CD4-positive, alpha-beta T cell (primary cell): ENCODE data around the gene ALKBH5. TPM values are rescaled to one million over a fixed set of nuclear protein-coding genes. Genes with fewer than 3 reads are reported as not detected.
A peak's percentile ranks its signal among the peaks of the same experiment; 100 is the strongest.

Source experiments
- ATAC-seq: fragments of 200-7000 bp; cut with Tn5 transposase; one replicate; pipeline ENCODE4 v1.10.0; 2022; ENCODE audit warnings: mild to moderate bottlenecking; ENCODE audit not compliant: poor library complexity
- CTCF ChIA-PET: fragments of 350-600 bp; sonication (Branson Sonifier 250); formaldehyde crosslinking; loops from one replicate; lab custom pipeline; 2021; ENCODE audit warnings: antibody characterized with exemption, inconsistent platforms; lab: Charles Lee
- POLR2A ChIA-PET: fragments of 350-600 bp; sonication (Branson Sonifier 250); formaldehyde crosslinking; loops from one replicate; lab custom pipeline; 2021; ENCODE audit warnings: antibody characterized with exemption, inconsistent platforms; lab: Charles Lee
- DNase-seq, 14 experiments: peaks; one replicate each; pipeline ENCODE4 v3.0.0-alpha.2; 2013 to 2020; ENCODE audit warnings: mixed read lengths in 2 of 14
- H3K27ac ChIP-seq, 2 donors: one replicate each; pipeline versions ENCODE4 v1.5.1 to v1.7.0; 2013; ENCODE audit warnings: low read length in 2 of 2, low read depth in 1 of 2, mild to moderate bottlenecking in 1 of 2
- H3K27me3 ChIP-seq, 2 experiments: 1 replicate in 1 of 2; 2 replicates in 1 of 2; pipeline versions ENCODE4 v1.6.1 to v1.7.0; 2013; ENCODE audit warnings: low read length in 2 of 2, control low read depth in 1 of 2, mild to moderate bottlenecking in 1 of 2, moderate library complexity in 1 of 2; ENCODE audit not compliant: insufficient read depth in 2 of 2, control insufficient read depth in 1 of 2
- H3K36me3 ChIP-seq: one replicate; pipeline ENCODE4 v1.6.1; 2013; ENCODE audit warnings: low read length, control low read depth; ENCODE audit not compliant: insufficient read depth
- H3K4me1 ChIP-seq: one replicate; pipeline ENCODE4 v1.6.1; 2013; ENCODE audit warnings: low read length, control low read depth; ENCODE audit not compliant: insufficient read depth
- H3K4me3 ChIP-seq: one replicate; pipeline ENCODE4 v1.5.1; 2013; ENCODE audit warnings: mild to moderate bottlenecking, low read length, moderate library complexity
- H3K9me3 ChIP-seq, 2 experiments: 1 replicate in 1 of 2; 2 replicates in 1 of 2; pipeline versions ENCODE4 v1.6.1 to v1.7.0; 2013; ENCODE audit warnings: low read length in 2 of 2, mild to moderate bottlenecking in 2 of 2, control low read depth in 1 of 2, moderate library complexity in 1 of 2; ENCODE audit not compliant: control insufficient read depth in 1 of 2, insufficient read depth in 1 of 2
- H3K27ac Mint-ChIP-seq: one replicate; pipeline ENCODE4 v1.8.0; 2020; ENCODE audit warnings: mixed read lengths
- H3K27me3 Mint-ChIP-seq: one replicate; pipeline ENCODE4 v1.8.0; 2021; ENCODE audit warnings: mixed read lengths
- H3K36me3 Mint-ChIP-seq: one replicate; pipeline ENCODE4 v1.8.0; 2021; ENCODE audit warnings: low read depth, mixed read lengths
- H3K4me1 Mint-ChIP-seq: one replicate; pipeline ENCODE4 v1.8.0; 2021; ENCODE audit warnings: low read depth, mixed read lengths
- H3K4me3 Mint-ChIP-seq: one replicate; pipeline ENCODE4 v1.8.0; 2020; ENCODE audit warnings: mild to moderate bottlenecking, mixed read lengths
- H3K9me3 Mint-ChIP-seq: one replicate; pipeline ENCODE4 v1.8.0; 2020; ENCODE audit warnings: mixed read lengths
- CTCF ChIP-seq: fragments of 200-600 bp; IDR thresholded peaks from one replicate; pipeline ENCODE4 v1.8.0; 2022; ENCODE audit warnings: antibody characterized with exemption, mild to moderate bottlenecking
- intact Hi-C, 2 experiments: fragments of 100-400 bp; cut with DNase I in 1 of 2; cut with micrococcal nuclease in 1 of 2; formaldehyde crosslinking; loops; one replicate each; pipeline versions ENCODE4 v1.15.1 to v1.9.0; 2023 to 2025; cut with DNase I, micrococcal nuclease
- total RNA-seq, 174 experiments: library from RNA in 2 of 174; stranded (reverse) in 2 of 174; gene quantifications; one replicate each; pipeline ENCODE4 v1.2.3 and lab custom pipeline; 2021 to 2026

The ALKBH5 gene
- total RNA-seq, 2 experiments from 2014 or later = 117 to 119 TPM

DNA sequence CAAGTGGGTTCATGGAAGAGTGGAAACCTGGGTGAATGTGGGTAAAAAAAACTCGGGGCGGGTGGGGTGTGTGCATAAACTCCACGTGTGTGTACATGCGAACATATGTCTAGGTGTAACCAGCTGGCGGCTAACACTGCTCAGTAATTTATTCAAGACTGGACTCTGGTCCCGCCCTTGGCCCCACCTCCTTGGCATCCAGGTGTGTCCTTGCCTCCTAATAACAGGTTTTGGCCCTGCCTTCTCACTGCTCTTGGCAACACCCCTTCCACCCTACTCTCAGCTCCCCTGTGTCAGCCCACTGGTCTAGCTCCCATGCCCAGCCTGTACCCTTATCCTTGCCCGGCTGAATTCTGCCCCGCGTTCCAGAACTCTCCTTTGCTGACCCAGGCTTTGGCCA lies 66.6 kb downstream of the ALKBH5 start:
- intact Hi-C loops = no loop called here
- POLR2A ChIA-PET = no interaction called here
- Mint-ChIP-seq H3K9me3 (no peaks in the 10 kb centered on the region), H3K4me1 (peaks cover 5% of the 10 kb centered on the region), H3K27ac (peak overlapping the region; percentile 30), H3K27me3 (no peaks in the 10 kb centered on the region), H3K4me3 (no peak overlapping the region), H3K36me3 (peaks cover 81% of the 10 kb centered on the region)
- no peak overlapping the region for H3K27ac ChIP-seq
- peaks cover 93% of the 10 kb centered on the region for H3K36me3 ChIP-seq
- no peaks in the 10 kb centered on the region for H3K9me3 ChIP-seq
- TF ChIP-seq CTCF = no peak
- no peaks in the 10 kb centered on the region for H3K27me3 ChIP-seq
- H3K4me1 ChIP-seq = no peaks in the 10 kb centered on the region
- DNase-seq (no peak), ATAC-seq (no peak)
- no peak overlapping the region for H3K4me3 ChIP-seq
- CTCF ChIA-PET = no interaction called here

DNA sequence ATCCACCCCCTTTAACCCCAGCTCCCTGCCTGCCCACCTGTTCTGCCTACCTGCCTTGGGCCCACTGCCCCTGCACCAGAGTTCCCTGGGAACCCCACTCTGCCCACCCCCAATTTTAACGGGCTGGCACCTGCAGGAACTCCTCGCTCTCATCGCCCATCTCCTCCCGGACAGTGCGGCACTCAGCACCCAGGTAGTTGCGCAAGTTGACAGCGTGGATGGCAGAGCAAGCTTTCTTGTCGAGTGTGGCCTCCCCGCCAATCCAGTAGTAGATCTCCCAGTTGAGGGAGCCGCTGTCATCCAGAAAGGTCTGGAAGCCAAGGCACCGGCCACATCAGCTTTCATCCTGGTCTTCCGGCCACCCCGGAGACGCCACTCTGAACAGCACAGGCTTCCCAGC lies 67.1 kb downstream of the ALKBH5 start:
- peaks cover 93% of the 10 kb centered on the region for H3K36me3 ChIP-seq
- ATAC-seq (no peak), DNase-seq (no peak)
- ChIA-PET CTCF (no interaction called here), POLR2A (no interaction called here)
- H3K4me3 ChIP-seq = no peak overlapping the region
- no peak for TF ChIP-seq CTCF
- peaks cover 3% of the 10 kb centered on the region for H3K4me1 ChIP-seq
- H3K9me3 ChIP-seq = no peaks in the 10 kb centered on the region
- H3K9me3 Mint-ChIP-seq = no peaks in the 10 kb centered on the region
- intact Hi-C loops = no loop called here
- peak overlapping the region; percentile 30 for H3K27ac Mint-ChIP-seq
- H3K4me1 Mint-ChIP-seq = peaks cover 5% of the 10 kb centered on the region
- H3K27ac ChIP-seq = no peak overlapping the region
- no peak overlapping the region for H3K4me3 Mint-ChIP-seq
- H3K36me3 Mint-ChIP-seq = peaks cover 76% of the 10 kb centered on the region
- H3K27me3 Mint-ChIP-seq = no peaks in the 10 kb centered on the region
- H3K27me3 ChIP-seq = no peaks in the 10 kb centered on the region

- no peaks in the 10 kb centered on the region for H3K9me3 Mint-ChIP-seq
- no peak overlapping the region for H3K4me3 ChIP-seq
Measured at GRCh38 chr17:18251204-18251603, 67.6 kb downstream of the ALKBH5 start.

More at GRCh38 chr17:18251204-18251603, 67.6 kb downstream of the ALKBH5 start:
- DNase-seq (no peak), ATAC-seq (no peak)
- Mint-ChIP-seq H3K4me3 (no peak overlapping the region), H3K27ac (no peak overlapping the region), H3K4me1 (peaks cover 9% of the 10 kb centered on the region), H3K27me3 (no peaks in the 10 kb centered on the region), H3K36me3 (peaks cover 80% of the 10 kb centered on the region)
- Histone ChIP-seq H3K27me3 (no peaks in the 10 kb centered on the region), H3K36me3 (peaks cover 93% of the 10 kb centered on the region), H3K27ac (no peak overlapping the region), H3K4me1 (peaks cover 8% of the 10 kb centered on the region), H3K9me3 (no peaks in the 10 kb centered on the region)
- ChIA-PET POLR2A (no interaction called here), CTCF (no interaction called here)
- no peak for TF ChIP-seq CTCF
- intact Hi-C loops = no loop called here
